K562 (cell line): ENCODE data around the gene ZKSCAN4. TPM values are rescaled to one million over a fixed set of nuclear protein-coding genes. Genes with fewer than 3 reads are reported as not detected.

Experiments
- BHLHE40 ChIP-seq: IDR thresholded peaks from 2 replicates; pipeline ENCODE4 v1.6.1; 2011; ENCODE audit warnings: low read length, improper control_type of control experiment
- COPS2 ChIP-seq: fragments of 450-650 bp; conservative IDR thresholded peaks from 2 replicates; pipeline ENCODE4 v1.6.1; 2016; ENCODE audit warnings: mild to moderate bottlenecking, moderate library complexity
- ELF4 ChIP-seq: fragments of 450-650 bp; formaldehyde crosslinking; IDR thresholded peaks from 2 replicates; pipeline ENCODE4 v1.4.0; 2022; ENCODE audit warnings: missing genetic modification characterization
- KDM2B ChIP-seq: fragments of 250-450 bp; sonication (Bioruptor Pico); IDR thresholded peaks from 2 replicates; pipeline ENCODE4 v1.8.0; 2021; ENCODE audit warnings: mild to moderate bottlenecking, moderate library complexity
- KDM5B ChIP-seq: fragments of 200-600 bp; sonication (generic); IDR thresholded peaks from 2 replicates; pipeline ENCODE4 v1.6.1; 2012; ENCODE audit warnings: low read depth, mild to moderate bottlenecking, moderate library complexity, low read length, control low read depth, inconsistent platforms; ENCODE audit not compliant: insufficient replicate concordance
- MECOM ChIP-seq: fragments of 250-450 bp; sonication (Bioruptor Pico); IDR thresholded peaks from 2 replicates; pipeline ENCODE4 v1.8.0; 2022; ENCODE audit warnings: inconsistent platforms
- MYNN ChIP-seq, 2 experiments: sonication (generic); formaldehyde crosslinking in 1 of 2; IDR thresholded peaks; 2 replicates each; pipeline versions ENCODE4 v1.5.0 to v1.6.1; 2016 to 2020; ENCODE audit warnings: antibody characterized with exemption in 1 of 2, missing genetic modification reagents in 1 of 2
- PRDM10 ChIP-seq: fragments of 450-650 bp; IDR thresholded peaks from 2 replicates; pipeline ENCODE4 v1.6.1; 2018; ENCODE audit not compliant: partially characterized antibody
- RAD51 ChIP-seq: fragments of 450-650 bp; IDR thresholded peaks from 2 replicates; pipeline ENCODE4 v1.7.1; 2016; ENCODE audit warnings: low read depth, mild to moderate bottlenecking, borderline replicate concordance
- RBFOX2 ChIP-seq: fragments of 200-400 bp; formaldehyde crosslinking; IDR thresholded peaks from 2 replicates; pipeline ENCODE4 v1.6.1; 2017; ENCODE audit warnings: low read depth, mild to moderate bottlenecking, low read length, moderate library complexity
- SNIP1 ChIP-seq: fragments of 450-650 bp; IDR thresholded peaks from 2 replicates; pipeline ENCODE4 v1.7.1; 2017; ENCODE audit warnings: low read depth, mild to moderate bottlenecking
- SP1 ChIP-seq: sonication (generic); formaldehyde crosslinking; IDR thresholded peaks from 2 replicates; pipeline ENCODE4 v1.8.1; 2022; ENCODE audit warnings: mild to moderate bottlenecking, missing genetic modification reagents
- U2AF1 ChIP-seq: fragments of 200-400 bp; formaldehyde crosslinking; optimal IDR thresholded peaks from 2 replicates; pipeline ENCODE3; 2017; ENCODE audit warnings: mild to moderate bottlenecking, low read depth, low read length, moderate library complexity
- ZNF143 ChIP-seq: sonication (generic); formaldehyde crosslinking; IDR thresholded peaks from 2 replicates; pipeline ENCODE4 v1.9.0; 2022; ENCODE audit warnings: mild to moderate bottlenecking, missing genetic modification reagents
- ZNF41 ChIP-seq: fragments of 250-450 bp; sonication (Bioruptor Pico); conservative IDR thresholded peaks from 2 replicates; pipeline ENCODE4 v1.4.0; 2020; ENCODE audit warnings: mild to moderate bottlenecking
- ZSCAN29 ChIP-seq: fragments of 450-650 bp; IDR thresholded peaks from 2 replicates; pipeline ENCODE4 v1.6.1; 2017
- polyA plus RNA-seq, 8 experiments: library from polyadenylated mRNA; depleted of rRNA in 4 of 8; stranded (reverse) in 5 of 8; unstranded in 3 of 8; fragments of >200 nt; fragmentation: Nextera tagmentation in 2 of 8; fragmentation: Illumina TruSeq in 1 of 8; extraction: Ambion mirVana in 2 of 8; extraction: Trizol in 1 of 8; gene quantifications; 2 replicates each; pipeline versions ENCODE4 v1.2.1 to v1.2.3, GENCODE V29; 2011 to 2014; ENCODE audit warnings: inconsistent platforms in 1 of 8, missing spikeins in 1 of 8
- total RNA-seq, 7 experiments: library from RNA; depleted of rRNA in 6 of 7; stranded (reverse); fragments of >200 nt in 6 of 7; fragmentation: Illumina TruSeq in 2 of 7; extraction: Trizol in 2 of 7; gene quantifications; 2 replicates each; pipeline versions ENCODE4 v1.2.1 to v1.2.3, GENCODE V29; 2011 to 2021; ENCODE audit warnings: low replicate concordance in 1 of 7
- TF ChIP-seq, protein P1 (sequence below): sonication (generic); formaldehyde crosslinking; IDR thresholded peaks from 2 replicates; pipeline ENCODE4 v1.4.0; 2020; ENCODE audit warnings: mild to moderate bottlenecking, missing genetic modification reagents
- TF ChIP-seq, protein P2 (sequence below): fragments of 250-450 bp; sonication (Bioruptor Pico); IDR thresholded peaks from 2 replicates; pipeline ENCODE4 v1.5.0; 2021; ENCODE audit warnings: mild to moderate bottlenecking, moderate library complexity

The ZKSCAN4 gene
- total and polyA plus RNA-seq, 9 of the 15 experiments (the other 6 are each of a cell fraction or from before 2014, with no cell fraction given) = 1.2 to 5.3 (median 4.7) TPM

DNA sequence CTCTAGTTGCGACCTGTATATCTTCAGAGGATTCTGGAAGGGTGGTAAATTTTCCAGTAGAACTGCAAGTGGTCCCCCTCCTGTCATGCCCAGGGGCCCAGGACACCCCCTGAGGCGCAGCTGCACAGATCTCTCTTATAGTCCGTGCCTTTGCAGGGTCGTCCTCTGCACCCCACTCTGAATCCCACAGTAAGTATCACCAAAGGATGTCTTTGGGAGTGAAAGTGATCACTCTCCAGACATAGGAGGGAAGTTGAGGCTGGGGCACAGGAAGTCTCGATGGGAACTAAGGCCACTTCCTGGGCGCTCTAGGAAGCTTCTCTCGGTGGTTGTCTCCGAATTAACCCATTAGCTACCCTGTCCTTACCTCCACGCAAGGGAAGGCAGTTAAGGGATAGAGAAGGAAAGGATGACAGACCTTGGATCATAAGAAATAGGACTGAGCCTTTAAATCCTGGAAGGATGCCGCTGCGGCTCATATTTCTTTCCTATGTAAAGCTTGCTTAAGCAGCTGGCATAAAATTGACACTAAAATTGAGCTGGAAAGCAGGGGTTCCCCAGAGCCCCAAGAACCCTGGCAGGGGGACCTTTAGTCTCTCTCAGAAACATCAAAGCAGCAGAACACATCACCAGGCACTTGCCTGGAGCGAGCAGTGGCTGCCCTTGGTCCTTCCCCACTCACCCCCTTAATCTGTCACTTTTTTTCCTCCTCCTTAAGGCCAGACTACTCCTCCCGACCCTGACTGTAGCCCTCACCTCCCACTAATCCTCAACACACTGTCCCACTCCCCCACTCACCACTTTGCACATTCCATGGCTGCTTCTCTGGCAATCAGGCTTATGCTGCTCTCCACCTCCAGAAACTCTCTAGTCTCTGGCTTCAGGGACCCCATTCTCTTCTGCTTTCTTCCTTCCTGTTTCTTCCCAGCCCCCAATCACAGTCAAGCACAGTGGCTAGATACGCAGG, at the start of gene ZKSCAN4 (continued):
- TF ChIP-seq, protein P1, sequence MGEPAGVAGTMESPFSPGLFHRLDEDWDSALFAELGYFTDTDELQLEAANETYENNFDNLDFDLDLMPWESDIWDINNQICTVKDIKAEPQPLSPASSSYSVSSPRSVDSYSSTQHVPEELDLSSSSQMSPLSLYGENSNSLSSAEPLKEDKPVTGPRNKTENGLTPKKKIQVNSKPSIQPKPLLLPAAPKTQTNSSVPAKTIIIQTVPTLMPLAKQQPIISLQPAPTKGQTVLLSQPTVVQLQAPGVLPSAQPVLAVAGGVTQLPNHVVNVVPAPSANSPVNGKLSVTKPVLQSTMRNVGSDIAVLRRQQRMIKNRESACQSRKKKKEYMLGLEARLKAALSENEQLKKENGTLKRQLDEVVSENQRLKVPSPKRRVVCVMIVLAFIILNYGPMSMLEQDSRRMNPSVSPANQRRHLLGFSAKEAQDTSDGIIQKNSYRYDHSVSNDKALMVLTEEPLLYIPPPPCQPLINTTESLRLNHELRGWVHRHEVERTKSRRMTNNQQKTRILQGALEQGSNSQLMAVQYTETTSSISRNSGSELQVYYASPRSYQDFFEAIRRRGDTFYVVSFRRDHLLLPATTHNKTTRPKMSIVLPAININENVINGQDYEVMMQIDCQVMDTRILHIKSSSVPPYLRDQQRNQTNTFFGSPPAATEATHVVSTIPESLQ = peak; percentile 82; the same call in 1 of the 2 replicates
- peak; percentile 80 for TF ChIP-seq ELF4 (CRISPR knock-in tag)
- TF ChIP-seq COPS2 = no peak
- TF ChIP-seq, protein P2, sequence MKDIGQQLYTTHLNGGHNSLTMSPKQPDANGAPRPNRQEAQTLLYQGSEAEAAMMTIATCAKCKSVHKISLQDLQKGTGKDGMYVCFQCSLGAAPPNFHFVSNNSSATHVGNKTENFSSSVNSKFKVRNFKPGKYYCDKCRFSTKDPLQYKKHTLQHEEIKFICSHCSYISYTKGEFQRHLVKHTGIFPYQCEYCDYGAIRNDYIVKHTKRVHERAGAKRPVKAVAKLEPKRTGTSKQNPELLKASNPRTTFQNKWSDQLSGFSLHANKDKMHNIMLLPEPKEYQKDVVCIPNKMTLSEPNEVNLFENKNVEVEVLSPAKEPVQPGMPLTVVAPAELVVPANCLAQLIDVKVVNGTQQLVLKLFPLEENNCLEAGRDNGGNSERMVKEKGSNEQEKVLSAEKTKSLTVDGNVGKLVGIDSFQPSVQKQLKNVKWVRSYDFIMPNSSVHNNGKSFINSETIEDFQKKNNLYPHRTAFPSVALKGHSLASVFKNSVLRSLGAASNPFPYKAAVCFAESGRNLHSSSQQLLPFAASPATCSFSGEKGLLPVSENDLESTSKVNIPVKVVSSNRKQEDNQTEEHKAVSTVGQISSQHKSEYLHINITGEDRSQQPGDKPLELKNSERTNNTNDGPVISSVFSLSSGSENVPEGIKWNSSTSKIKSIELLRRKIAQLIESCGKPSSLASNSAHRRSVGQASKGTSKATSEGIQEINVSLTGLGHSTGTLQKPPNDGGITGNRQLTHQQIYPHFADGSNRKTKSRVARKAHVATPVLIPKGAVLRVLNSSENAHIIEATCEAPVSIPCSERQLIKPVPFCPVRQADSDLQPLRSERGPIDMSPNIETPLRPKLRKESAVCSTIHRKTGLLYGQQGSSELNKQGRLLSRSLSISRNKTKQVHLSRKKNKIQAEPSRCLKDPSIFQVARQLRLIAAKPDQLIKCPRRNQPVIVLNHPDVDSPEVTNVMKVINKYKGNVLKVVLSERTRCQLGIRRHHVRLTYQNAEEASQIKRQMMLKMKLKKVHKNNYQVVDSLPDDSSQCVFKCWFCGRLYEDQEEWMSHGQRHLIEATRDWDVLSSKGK (CRISPR knock-in tag) = no peak
- TF ChIP-seq KDM5B = peak; percentile 74
- no peak for TF ChIP-seq U2AF1
- peak; percentile 70 for TF ChIP-seq PRDM10
- TF ChIP-seq RAD51 = no peak
- peak; percentile 56; the same call in 1 of the 2 replicates for TF ChIP-seq SP1 (CRISPR knock-in tag)
- TF ChIP-seq ZNF143 = no peak
- no peak; the same call in 1 of the 2 replicates for TF ChIP-seq KDM2B (CRISPR knock-in tag)
- peak; percentile 94 for TF ChIP-seq SNIP1
- no peak for TF ChIP-seq MECOM
- no peak for TF ChIP-seq MYNN (IDR thresholded peaks at IDR 0.05)
- no peak for TF ChIP-seq MYNN (CRISPR knock-in tag; IDR thresholded peaks at IDR 0.05)
- TF ChIP-seq ZSCAN29 = no peak
- no peak for TF ChIP-seq BHLHE40
- TF ChIP-seq ZNF41 = no peak
- no peak for TF ChIP-seq RBFOX2
